GM21528 (cell line): Measurements from ENCODE around the gene TPSD1.
"Not testable (repeated sequence)": the region's sequence is repeated elsewhere in the genome, so short reads cannot be mapped to it uniquely, and the experiment has no call there.

ENCODE experiments used
- ATAC-seq: cut with Tn5 transposase; IDR thresholded peaks from one replicate; pipeline ENCODE4 v1.9.1; 2021; ENCODE audit warnings: mild to moderate bottlenecking, moderate library complexity; ENCODE audit not compliant: unreplicated experiment, low FRiP score

Gene TPSD1

GRCh38 chr16:1220098-1220728 lies 35.7 kb upstream of the TPSD1 start:
- no peak for ATAC-seq

- ATAC-seq = no peak
These were observed 34.8 kb upstream of the TPSD1 start for GRCh38 chr16:1220841-1221627.

GRCh38 chr16:1221628-1222552 lies 34.0 kb upstream of the TPSD1 start:
- no peak for ATAC-seq

GRCh38 chr16:1222553-1223354 lies 33.1 kb upstream of the TPSD1 start:
- no peak for ATAC-seq

GRCh38 chr16:1223355-1224214 lies 32.3 kb upstream of the TPSD1 start:
- ATAC-seq = no peak

- ATAC-seq = no peak
These were observed 31.3 kb upstream of the TPSD1 start for GRCh38 chr16:1224558-1224957.

GRCh38 chr16:1225051-1225451 lies 30.8 kb upstream of the TPSD1 start, which contains the start of gene TPSG1:
TSS of gene TPSG1 (minus strand) at chr16:1225268. CDS start at chr16:1225252, 16 bp downstream.
- no peak for ATAC-seq

- ATAC-seq = not testable (repeated sequence)
These were observed 30.0 kb upstream of the TPSD1 start for GRCh38 chr16:1225728-1226311.

- not testable (repeated sequence) for ATAC-seq
These were observed 29.2 kb upstream of the TPSD1 start for GRCh38 chr16:1226692-1227091.

- not testable (repeated sequence) for ATAC-seq
These were observed 27.6 kb upstream of the TPSD1 start for GRCh38 chr16:1228227-1228626.

- ATAC-seq = not testable (repeated sequence)
These were observed 26.4 kb upstream of the TPSD1 start for GRCh38 chr16:1229476-1229875.

- ATAC-seq = not testable (repeated sequence)
These were observed 25.8 kb upstream of the TPSD1 start, which contains the start of gene TPSB2 for GRCh38 chr16:1230084-1230470. TSS of gene TPSB2 (minus strand) at chr16:1230184. CDS start at chr16:1229951, 233 bp downstream.

GRCh38 chr16:1230471-1231212 lies 25.2 kb upstream of the TPSD1 start:
- not testable (repeated sequence) for ATAC-seq

GRCh38 chr16:1231301-1231700 lies 24.6 kb upstream of the TPSD1 start:
- not testable (repeated sequence) for ATAC-seq

GRCh38 chr16:1232049-1232748 lies 23.7 kb upstream of the TPSD1 start:
- not testable (repeated sequence) for ATAC-seq

- not testable (repeated sequence) for ATAC-seq
These were observed 19.2 kb upstream of the TPSD1 start for GRCh38 chr16:1236659-1237058.

GRCh38 chr16:1237990-1238389 lies 17.9 kb upstream of the TPSD1 start:
- ATAC-seq = no peak
